Upper lobe of right lung (tissue), 1 donor: ENCODE results near the gene IL23A. TPM values are rescaled to one million over a fixed set of nuclear protein-coding genes. Genes with fewer than 3 reads are reported as not detected.

ENCODE experiments used
- ATAC-seq: fragments of 200-7000 bp; cut with Tn5 transposase; one replicate; pipeline ENCODE4 v1.9.1; 2020; ENCODE audit warnings: mild to moderate bottlenecking, moderate library complexity
- DNase-seq: peaks from one replicate; pipeline ENCODE4 v3.0.0-alpha.2; 2020
- H3K27ac ChIP-seq: fragments of 200-600 bp; one replicate; pipeline ENCODE4 v1.8.0; 2022
- H3K27me3 ChIP-seq: fragments of 200-600 bp; one replicate; pipeline ENCODE4 v1.8.0; 2022; ENCODE audit warnings: mild to moderate bottlenecking
- H3K36me3 ChIP-seq: fragments of 200-600 bp; one replicate; pipeline ENCODE4 v1.8.0; 2022
- H3K4me1 ChIP-seq: fragments of 200-600 bp; one replicate; pipeline ENCODE4 v1.8.0; 2022
- H3K4me3 ChIP-seq: fragments of 200-600 bp; one replicate; pipeline ENCODE4 v1.8.0; 2022; ENCODE audit warnings: mild to moderate bottlenecking
- H3K9me3 ChIP-seq: fragments of 200-600 bp; one replicate; pipeline ENCODE4 v1.8.0; 2022
- CTCF ChIP-seq: fragments of 200-600 bp; IDR thresholded peaks from one replicate; pipeline ENCODE4 v1.8.0; 2022; ENCODE audit warnings: antibody characterized with exemption
- intact Hi-C: fragments of 100-400 bp; cut with DNase I; formaldehyde crosslinking; loops from one replicate; pipeline ENCODE4 v1.11.0; 2022
- total RNA-seq: library from RNA; stranded (reverse); fragmentation: NEBNext Ultra II Directional; extraction: Animal tissue kit (Norgen Biotek cat#: 25700); gene quantifications from one replicate; pipeline ENCODE4 v1.2.1, GENCODE V29; 2021
- donor health status: DM: no; HTN: yes; CAD: no; lungs with severe emphysema.

The IL23A gene
- total RNA-seq, 1 donor from 2014 or later, result 0.81 TPM

GRCh38 chr12:56348776-56349175, 10.1 kb downstream of the IL23A start:
- no peaks in the 10 kb centered on the region for H3K4me1 ChIP-seq
- no peak for TF ChIP-seq CTCF
- H3K27ac ChIP-seq, result no peak overlapping the region
- intact Hi-C loops, result no loop called here
- peaks cover 99% of the 10 kb centered on the region for H3K36me3 ChIP-seq
- H3K9me3 ChIP-seq, result no peaks in the 10 kb centered on the region
- H3K4me3 ChIP-seq, result no peak overlapping the region
- DNase-seq (no peak), ATAC-seq (no peak)
- H3K27me3 ChIP-seq, result no peaks in the 10 kb centered on the region

- Histone ChIP-seq H3K4me3 (no peak overlapping the region), H3K4me1 (no peaks in the 10 kb centered on the region), H3K27ac (no peak overlapping the region), H3K9me3 (no peaks in the 10 kb centered on the region), H3K27me3 (no peaks in the 10 kb centered on the region), H3K36me3 (peaks cover 99% of the 10 kb centered on the region)
- no peak for TF ChIP-seq CTCF
- ATAC-seq (no peak), DNase-seq (no peak)
- intact Hi-C loops, result no loop called here
Observed at GRCh38 chr12:56350662-56351061, 12.0 kb downstream of the IL23A start.

GRCh38 chr12:56351325-56351724, 12.6 kb downstream of the IL23A start:
- Histone ChIP-seq H3K4me1 (no peaks in the 10 kb centered on the region), H3K27me3 (no peaks in the 10 kb centered on the region), H3K9me3 (no peaks in the 10 kb centered on the region), H3K4me3 (no peak overlapping the region), H3K36me3 (peaks cover 99% of the 10 kb centered on the region), H3K27ac (no peak overlapping the region)
- ATAC-seq (no peak), DNase-seq (no peak)
- intact Hi-C loops, result no loop called here
- no peak for TF ChIP-seq CTCF

- Histone ChIP-seq H3K9me3 (no peaks in the 10 kb centered on the region), H3K4me3 (peak overlapping the region; percentile 94), H3K36me3 (peaks cover 29% of the 10 kb centered on the region), H3K27me3 (no peaks in the 10 kb centered on the region), H3K4me1 (peaks cover 22% of the 10 kb centered on the region), H3K27ac (peak overlapping the region; percentile 98)
- no peak for TF ChIP-seq CTCF
- intact Hi-C loops, result no loop called here
- ATAC-seq (no peak), DNase-seq (no peak)
Observed at GRCh38 chr12:56358836-56359532, 20.3 kb downstream of the IL23A start.

- H3K9me3 ChIP-seq, result no peaks in the 10 kb centered on the region
- intact Hi-C loops, result no loop called here
- TF ChIP-seq CTCF, result no peak
- ATAC-seq (peak; percentile 99), DNase-seq (peak; percentile 100)
- no peaks in the 10 kb centered on the region for H3K27me3 ChIP-seq
- peak within 1 kb of the TSS; percentile 94 for H3K4me3 ChIP-seq
- H3K36me3 ChIP-seq, result peaks cover 18% of the 10 kb centered on the region
- H3K4me1 ChIP-seq, result peaks cover 22% of the 10 kb centered on the region
- peak within 1 kb of the TSS; percentile 98 for H3K27ac ChIP-seq
Observed at GRCh38 chr12:56359851-56360767, 21.4 kb downstream of the IL23A start, which contains the start of gene STAT2. Gene STAT2, minus strand, starts transcription at chr12:56360107. Its CDS starts 3,536 bp downstream, at chr12:56356571.
